K562 (cell line): ENCODE results near the gene C2orf42. TPM values are rescaled to one million over a fixed set of nuclear protein-coding genes. Genes with fewer than 3 reads are reported as not detected.

ENCODE experiments used
- BACH1 ChIP-seq: fragments of 200-800 bp; sonication (Bioruptor generic); IDR thresholded peaks from 2 replicates; pipeline ENCODE4 v1.6.1; 2016; ENCODE audit warnings: missing genetic modification characterization, missing compliant biosample characterization
- BMI1 ChIP-seq: fragments of 150-350 bp; IDR thresholded peaks from 2 replicates; pipeline ENCODE4 v1.6.1; 2014; ENCODE audit warnings: low read length
- CBFA2T2 ChIP-seq: fragments of 450-650 bp; conservative IDR thresholded peaks from 2 replicates; pipeline ENCODE4 v1.6.1; 2017; ENCODE audit warnings: mild to moderate bottlenecking
- CHCHD3 ChIP-seq: fragments of 250-450 bp; sonication (Bioruptor Pico); IDR thresholded peaks from 2 replicates; pipeline ENCODE4 v2.1.2; 2022; ENCODE audit warnings: mild to moderate bottlenecking
- GTF2E2 ChIP-seq: fragments of 200-800 bp; sonication (Bioruptor generic); IDR thresholded peaks from 2 replicates; pipeline ENCODE4 v1.6.1; 2016; ENCODE audit warnings: missing genetic modification characterization, missing compliant biosample characterization
- HNRNPH1 ChIP-seq: fragments of 200-400 bp; formaldehyde crosslinking; optimal IDR thresholded peaks from 2 replicates; pipeline ENCODE3; 2017; ENCODE audit warnings: low read depth, mild to moderate bottlenecking, low read length, moderate library complexity
- PTTG1 ChIP-seq: fragments of 450-650 bp; IDR thresholded peaks from 2 replicates; pipeline ENCODE4 v1.6.1; 2016; ENCODE audit warnings: low read depth, mild to moderate bottlenecking, missing genetic modification characterization, missing compliant biosample characterization
- TAL1 ChIP-seq: fragments of 450-650 bp; IDR thresholded peaks from 2 replicates; pipeline ENCODE4 v1.6.1; 2016; ENCODE audit warnings: mild to moderate bottlenecking
- TRIM24 ChIP-seq, 2 experiments: fragments of 450-650 bp; IDR thresholded peaks; 2 replicates each; pipeline ENCODE4 v1.6.1; 2016
- WHSC1 ChIP-seq: IDR thresholded peaks from one replicate; pipeline ENCODE4 v1.6.1; 2012; ENCODE audit warnings: low read length, control low read depth, inconsistent platforms
- ZNF23 ChIP-seq: fragments of 250-450 bp; sonication (Bioruptor Pico); IDR thresholded peaks from 2 replicates; pipeline ENCODE4 v1.4.0; 2020; ENCODE audit warnings: mild to moderate bottlenecking
- ZNF764 ChIP-seq: fragments of 250-450 bp; sonication (Bioruptor Pico); IDR thresholded peaks from 2 replicates; pipeline ENCODE4 v1.4.0; 2020; ENCODE audit warnings: low read depth, mild to moderate bottlenecking, moderate library complexity
- ZNF77 ChIP-seq: fragments of 250-450 bp; sonication (Bioruptor Pico); IDR thresholded peaks from 2 replicates; pipeline ENCODE4 v1.5.0; 2020
- ZZZ3 ChIP-seq: fragments of 450-650 bp; IDR thresholded peaks from 2 replicates; pipeline ENCODE4 v1.6.1; 2016; ENCODE audit warnings: antibody characterized with exemption, mild to moderate bottlenecking, moderate library complexity
- polyA plus RNA-seq, 8 experiments: library from polyadenylated mRNA; depleted of rRNA in 4 of 8; stranded (reverse) in 5 of 8; unstranded in 3 of 8; fragments of >200 nt; fragmentation: Nextera tagmentation in 2 of 8; fragmentation: Illumina TruSeq in 1 of 8; extraction: Ambion mirVana in 2 of 8; extraction: Trizol in 1 of 8; gene quantifications; 2 replicates each; pipeline versions ENCODE4 v1.2.1 to v1.2.3, GENCODE V29; 2011 to 2014; ENCODE audit warnings: inconsistent platforms in 1 of 8, missing spikeins in 1 of 8
- total RNA-seq, 7 experiments: library from RNA; depleted of rRNA in 6 of 7; stranded (reverse); fragments of >200 nt in 6 of 7; fragmentation: Illumina TruSeq in 2 of 7; extraction: Trizol in 2 of 7; gene quantifications; 2 replicates each; pipeline versions ENCODE4 v1.2.1 to v1.2.3, GENCODE V29; 2011 to 2021; ENCODE audit warnings: low replicate concordance in 1 of 7
- TF ChIP-seq, protein P1 (sequence below): fragments of 450-650 bp; formaldehyde crosslinking; IDR thresholded peaks from 2 replicates; pipeline ENCODE4 v1.4.0; 2022; ENCODE audit warnings: mild to moderate bottlenecking, moderate library complexity
- TF ChIP-seq, protein P2 (sequence below): fragments of 450-650 bp; formaldehyde crosslinking; IDR thresholded peaks from 2 replicates; pipeline ENCODE4 v1.4.0; 2020; ENCODE audit warnings: mild to moderate bottlenecking, moderate library complexity
- TF ChIP-seq, protein P3 (sequence below): sonication (generic); formaldehyde crosslinking; IDR thresholded peaks from 2 replicates; pipeline ENCODE4 v1.8.0; 2022; ENCODE audit warnings: mild to moderate bottlenecking, missing genetic modification reagents
- TF ChIP-seq, protein P4 (sequence below): sonication (generic); formaldehyde crosslinking; IDR thresholded peaks from 2 replicates; pipeline ENCODE4 v1.8.0; 2022; ENCODE audit warnings: missing genetic modification reagents, mild to moderate bottlenecking, moderate library complexity, borderline replicate concordance
- TF ChIP-seq, protein P5 (sequence below), 2 experiments: IDR thresholded peaks in 1 of 2; conservative IDR thresholded peaks in 1 of 2; 2 replicates each; pipeline ENCODE4 v1.6.1; 2016; ENCODE audit warnings: low read depth in 2 of 2, mild to moderate bottlenecking in 1 of 2, missing compliant biosample characterization in 1 of 2, missing genetic modification characterization in 1 of 2, moderate library complexity in 1 of 2
- TF ChIP-seq, protein P6 (sequence below): fragments of 250-450 bp; sonication (Bioruptor Pico); IDR thresholded peaks from 2 replicates; pipeline ENCODE4 v1.4.0; 2020; ENCODE audit warnings: borderline replicate concordance

Gene C2orf42
- total and polyA plus RNA-seq, 9 of the 15 experiments (the other 6 are each of a cell fraction or from before 2014, with no cell fraction given) = 4.6 to 10.9 (median 7.5) TPM

DNA sequence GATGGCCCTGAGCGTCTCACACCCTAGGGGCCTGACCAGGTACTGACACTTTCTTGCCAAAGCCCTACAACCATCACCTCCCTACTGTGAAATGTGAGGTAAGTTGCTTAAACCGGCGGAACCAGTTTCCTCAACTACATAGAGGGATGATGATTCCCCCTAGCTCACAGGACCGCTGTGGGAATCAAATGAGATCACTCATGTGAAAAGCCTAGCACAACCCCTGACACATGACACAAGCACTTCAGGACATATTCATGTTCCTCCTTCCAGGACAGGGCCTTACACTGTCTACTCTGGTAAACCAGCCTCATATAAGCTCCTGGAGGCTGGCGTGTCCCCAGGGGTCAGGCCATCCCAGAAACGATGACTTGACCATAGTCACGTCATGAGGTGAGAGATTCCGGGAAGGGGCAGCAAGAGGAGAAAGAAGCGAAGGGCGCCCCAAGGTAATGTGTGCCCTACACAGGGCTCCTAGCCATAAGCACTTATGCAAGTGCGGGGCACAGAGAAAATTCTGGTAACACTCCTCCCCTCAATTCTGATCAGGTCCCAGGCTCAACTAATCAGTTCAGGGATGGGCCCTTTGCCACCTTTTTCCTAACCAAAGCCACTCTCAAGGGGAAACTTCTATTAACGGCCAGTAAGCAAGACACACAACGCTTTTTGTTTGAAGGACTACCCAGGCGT, 49.5 kb downstream of the C2orf42 start (continued):
- TF ChIP-seq BACH1 (no peak), CBFA2T2 (no peak), ZZZ3 (no peak), TRIM24 (IDR thresholded peaks at IDR 0.05) (no peak), ZNF23 (CRISPR knock-in tag) (no peak), HNRNPH1 (no peak), BMI1 (no peak), ZNF764 (no peak), GTF2E2 (tag) (no peak), WHSC1 (no peak), TAL1 (no peak), PTTG1 (tag) (no peak), CHCHD3 (CRISPR knock-in tag) (no peak), ZNF77 (CRISPR knock-in tag) (no peak)
- TF ChIP-seq, protein P1, sequence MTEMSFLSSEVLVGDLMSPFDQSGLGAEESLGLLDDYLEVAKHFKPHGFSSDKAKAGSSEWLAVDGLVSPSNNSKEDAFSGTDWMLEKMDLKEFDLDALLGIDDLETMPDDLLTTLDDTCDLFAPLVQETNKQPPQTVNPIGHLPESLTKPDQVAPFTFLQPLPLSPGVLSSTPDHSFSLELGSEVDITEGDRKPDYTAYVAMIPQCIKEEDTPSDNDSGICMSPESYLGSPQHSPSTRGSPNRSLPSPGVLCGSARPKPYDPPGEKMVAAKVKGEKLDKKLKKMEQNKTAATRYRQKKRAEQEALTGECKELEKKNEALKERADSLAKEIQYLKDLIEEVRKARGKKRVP = 0 out of 2 replicates have a peak, but pooled peaks have one; percentile 2
- TF ChIP-seq, protein P2, sequence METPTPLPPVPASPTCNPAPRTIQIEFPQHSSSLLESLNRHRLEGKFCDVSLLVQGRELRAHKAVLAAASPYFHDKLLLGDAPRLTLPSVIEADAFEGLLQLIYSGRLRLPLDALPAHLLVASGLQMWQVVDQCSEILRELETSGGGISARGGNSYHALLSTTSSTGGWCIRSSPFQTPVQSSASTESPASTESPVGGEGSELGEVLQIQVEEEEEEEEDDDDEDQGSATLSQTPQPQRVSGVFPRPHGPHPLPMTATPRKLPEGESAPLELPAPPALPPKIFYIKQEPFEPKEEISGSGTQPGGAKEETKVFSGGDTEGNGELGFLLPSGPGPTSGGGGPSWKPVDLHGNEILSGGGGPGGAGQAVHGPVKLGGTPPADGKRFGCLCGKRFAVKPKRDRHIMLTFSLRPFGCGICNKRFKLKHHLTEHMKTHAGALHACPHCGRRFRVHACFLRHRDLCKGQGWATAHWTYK = peak; percentile 59; the same call in 1 of the 2 replicates
- TF ChIP-seq, protein P3, sequence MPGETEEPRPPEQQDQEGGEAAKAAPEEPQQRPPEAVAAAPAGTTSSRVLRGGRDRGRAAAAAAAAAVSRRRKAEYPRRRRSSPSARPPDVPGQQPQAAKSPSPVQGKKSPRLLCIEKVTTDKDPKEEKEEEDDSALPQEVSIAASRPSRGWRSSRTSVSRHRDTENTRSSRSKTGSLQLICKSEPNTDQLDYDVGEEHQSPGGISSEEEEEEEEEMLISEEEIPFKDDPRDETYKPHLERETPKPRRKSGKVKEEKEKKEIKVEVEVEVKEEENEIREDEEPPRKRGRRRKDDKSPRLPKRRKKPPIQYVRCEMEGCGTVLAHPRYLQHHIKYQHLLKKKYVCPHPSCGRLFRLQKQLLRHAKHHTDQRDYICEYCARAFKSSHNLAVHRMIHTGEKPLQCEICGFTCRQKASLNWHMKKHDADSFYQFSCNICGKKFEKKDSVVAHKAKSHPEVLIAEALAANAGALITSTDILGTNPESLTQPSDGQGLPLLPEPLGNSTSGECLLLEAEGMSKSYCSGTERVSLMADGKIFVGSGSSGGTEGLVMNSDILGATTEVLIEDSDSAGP (CRISPR knock-in tag) = no peak
- TF ChIP-seq, protein P4, sequence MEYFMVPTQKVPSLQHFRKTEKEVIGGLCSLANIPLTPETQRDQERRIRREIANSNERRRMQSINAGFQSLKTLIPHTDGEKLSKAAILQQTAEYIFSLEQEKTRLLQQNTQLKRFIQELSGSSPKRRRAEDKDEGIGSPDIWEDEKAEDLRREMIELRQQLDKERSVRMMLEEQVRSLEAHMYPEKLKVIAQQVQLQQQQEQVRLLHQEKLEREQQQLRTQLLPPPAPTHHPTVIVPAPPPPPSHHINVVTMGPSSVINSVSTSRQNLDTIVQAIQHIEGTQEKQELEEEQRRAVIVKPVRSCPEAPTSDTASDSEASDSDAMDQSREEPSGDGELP (CRISPR knock-in tag) = no peak
- TF ChIP-seq, protein P5, sequence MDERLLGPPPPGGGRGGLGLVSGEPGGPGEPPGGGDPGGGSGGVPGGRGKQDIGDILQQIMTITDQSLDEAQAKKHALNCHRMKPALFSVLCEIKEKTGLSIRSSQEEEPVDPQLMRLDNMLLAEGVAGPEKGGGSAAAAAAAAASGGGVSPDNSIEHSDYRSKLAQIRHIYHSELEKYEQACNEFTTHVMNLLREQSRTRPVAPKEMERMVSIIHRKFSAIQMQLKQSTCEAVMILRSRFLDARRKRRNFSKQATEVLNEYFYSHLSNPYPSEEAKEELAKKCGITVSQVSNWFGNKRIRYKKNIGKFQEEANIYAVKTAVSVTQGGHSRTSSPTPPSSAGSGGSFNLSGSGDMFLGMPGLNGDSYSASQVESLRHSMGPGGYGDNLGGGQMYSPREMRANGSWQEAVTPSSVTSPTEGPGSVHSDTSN (CRISPR knock-in tag; IDR thresholded peaks at IDR 0.05; ENCODE audit: low read depth) = no peak
- TF ChIP-seq, protein P5 (tag; conservative IDR thresholded peaks at IDR 0.05; ENCODE audit: low read depth) = no peak
- TF ChIP-seq, protein P6, sequence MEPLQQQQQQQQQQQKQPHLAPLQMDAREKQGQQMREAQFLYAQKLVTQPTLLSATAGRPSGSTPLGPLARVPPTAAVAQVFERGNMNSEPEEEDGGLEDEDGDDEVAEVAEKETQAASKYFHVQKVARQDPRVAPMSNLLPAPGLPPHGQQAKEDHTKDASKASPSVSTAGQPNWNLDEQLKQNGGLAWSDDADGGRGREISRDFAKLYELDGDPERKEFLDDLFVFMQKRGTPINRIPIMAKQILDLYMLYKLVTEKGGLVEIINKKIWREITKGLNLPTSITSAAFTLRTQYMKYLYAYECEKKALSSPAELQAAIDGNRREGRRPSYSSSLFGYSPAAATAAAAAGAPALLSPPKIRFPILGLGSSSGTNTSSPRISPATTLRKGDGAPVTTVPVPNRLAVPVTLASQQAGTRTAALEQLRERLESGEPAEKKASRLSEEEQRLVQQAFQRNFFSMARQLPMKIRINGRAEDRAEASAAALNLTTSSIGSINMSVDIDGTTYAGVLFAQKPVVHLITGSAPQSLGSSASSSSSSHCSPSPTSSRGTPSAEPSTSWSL (CRISPR knock-in tag) = no peak
